GM19372 (cell line): ENCODE data around the gene SLC5A3.
A peak's percentile ranks its signal among the peaks of the same experiment; 100 is the strongest.

Source experiments
- ATAC-seq: cut with Tn5 transposase; IDR thresholded peaks from one replicate; pipeline ENCODE4 v1.9.1; 2021; ENCODE audit warnings: mild to moderate bottlenecking, low read depth, moderate library complexity; ENCODE audit not compliant: unreplicated experiment

Gene SLC5A3

GRCh38 chr21:34073032-34073748 is at the start of gene SLC5A3, which contains the start of gene MRPS6:
SLC5A3 (plus strand) TSS chr21:34073578; CDS start chr21:34095199, 21,621 bp downstream.
MRPS6 (plus strand) TSS chr21:34073578; CDS start chr21:34073701, 123 bp downstream.
- ATAC-seq = peak; percentile 70

DNA sequence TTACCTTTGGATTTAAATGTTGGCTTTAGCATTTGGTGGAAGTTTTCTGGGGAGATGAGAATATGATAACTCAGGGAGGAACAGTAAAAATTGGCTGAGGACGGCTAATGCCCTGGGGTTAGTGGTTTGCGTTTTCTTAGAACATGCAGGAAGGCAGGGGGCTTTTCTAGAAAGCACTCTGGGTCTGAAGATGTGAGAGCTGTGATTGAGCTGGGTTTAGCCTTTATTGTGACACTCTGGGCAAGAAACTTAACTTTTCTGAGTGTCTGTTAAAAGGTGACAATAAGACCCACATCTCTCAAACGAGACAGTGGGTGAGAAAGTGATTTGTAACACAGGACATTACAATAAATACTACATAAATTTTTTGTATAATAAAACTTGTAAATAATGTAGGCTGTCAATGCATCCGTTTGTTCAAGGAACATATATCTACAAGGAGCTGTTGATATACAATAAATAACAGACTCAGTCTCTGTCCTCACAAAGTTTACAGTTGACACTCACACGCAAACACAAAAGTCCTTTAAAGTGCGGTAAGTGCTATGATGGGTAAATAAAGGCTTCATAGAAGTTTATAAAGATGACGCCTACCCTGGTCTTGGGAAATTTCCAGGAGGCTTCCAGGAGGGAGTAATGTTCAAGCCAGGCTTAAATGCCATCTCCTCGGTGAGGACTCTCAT is 49.5 kb upstream of the SLC5A3 start:
- ATAC-seq = no peak

DNA sequence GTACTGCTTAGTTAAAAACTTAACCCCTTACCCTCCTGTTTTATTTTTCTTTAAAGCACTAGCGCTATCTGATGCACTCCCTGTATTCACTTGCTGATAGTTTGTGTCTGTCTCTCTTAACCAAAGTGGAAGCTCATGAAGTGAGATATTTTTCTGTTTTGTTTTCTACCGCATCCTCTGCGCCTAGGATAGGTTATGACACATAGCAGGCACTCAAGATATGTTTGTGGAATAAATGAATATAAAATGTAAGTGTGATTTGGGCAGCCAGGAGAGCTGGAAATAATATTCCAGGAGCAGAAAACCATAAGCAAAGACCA is 49.0 kb upstream of the SLC5A3 start:
- ATAC-seq = no peak

DNA sequence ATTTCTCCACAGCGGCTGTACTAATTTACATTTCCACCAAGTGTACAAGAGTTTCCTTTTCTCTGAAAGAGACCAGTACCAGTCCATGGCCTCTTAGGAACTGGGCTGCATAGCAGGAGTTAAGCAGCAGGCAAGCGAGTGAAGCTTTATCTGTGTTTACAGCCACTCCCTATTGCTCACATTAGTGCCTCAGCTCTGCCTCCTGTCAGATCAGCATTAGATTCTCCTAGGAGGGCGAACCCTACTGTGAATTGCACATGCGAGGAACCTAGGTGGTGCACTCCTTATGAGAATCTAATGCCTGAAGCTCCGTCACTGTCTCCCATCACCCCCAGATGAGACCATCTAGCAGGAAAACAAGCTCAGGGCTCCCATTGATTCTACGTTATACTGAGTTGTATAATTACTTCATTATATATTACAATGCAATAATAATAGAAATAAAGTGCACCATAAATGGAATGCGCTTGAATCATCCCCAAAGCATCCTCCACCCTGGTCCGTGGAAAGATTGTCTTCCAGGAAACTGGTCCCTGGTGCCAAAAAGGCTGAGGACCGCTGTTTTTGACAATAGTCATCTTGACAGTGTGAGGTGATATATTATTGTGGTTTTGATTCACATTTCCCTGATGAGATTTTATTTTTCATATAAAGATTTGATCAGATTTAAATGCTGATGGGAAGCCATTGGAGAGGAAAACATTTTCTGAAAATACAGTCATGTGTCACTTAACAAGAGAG is 45.5 kb upstream of the SLC5A3 start:
- no peak for ATAC-seq

DNA sequence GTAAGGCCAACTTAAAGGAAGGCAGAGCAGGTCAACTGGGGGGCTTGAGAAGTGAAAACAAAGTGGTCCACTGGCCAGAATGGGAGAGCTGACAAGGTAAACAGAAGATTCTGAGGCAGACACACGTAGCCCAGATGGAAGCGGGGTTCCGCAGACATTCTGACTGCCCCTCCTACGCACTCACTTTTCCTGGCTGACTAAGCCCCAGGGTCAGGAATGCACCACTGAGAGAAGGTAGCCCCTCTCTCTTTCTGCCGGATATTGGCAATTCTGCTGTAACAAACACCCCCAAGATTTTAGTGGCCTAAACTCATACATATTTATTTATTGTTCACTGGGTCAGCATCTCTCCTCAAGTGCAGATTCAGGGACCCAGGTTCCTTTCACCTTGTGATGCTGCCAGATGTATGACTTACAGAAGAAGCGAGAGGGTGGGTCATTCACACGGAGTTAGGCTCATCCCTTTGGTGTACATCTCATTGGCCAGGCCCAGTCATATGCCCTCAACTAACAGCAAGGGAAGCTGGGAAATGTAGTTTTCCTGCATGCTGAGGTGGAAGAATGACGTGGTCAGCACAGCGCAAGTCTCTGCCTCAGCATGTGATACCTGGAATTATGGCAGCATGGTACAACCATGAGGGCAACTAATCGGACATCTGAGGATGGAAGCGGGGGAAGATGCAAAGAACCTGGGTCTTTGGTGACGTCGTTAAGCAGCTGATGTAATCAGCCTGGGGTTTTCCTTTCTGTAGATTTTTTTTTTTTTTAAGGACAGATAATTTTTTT is 43.4 kb upstream of the SLC5A3 start:
- peak; percentile 96 for ATAC-seq

GRCh38 chr21:34031835-34032370 is 41.5 kb upstream of the SLC5A3 start:
- no peak for ATAC-seq

GRCh38 chr21:34034369-34035014 is 38.9 kb upstream of the SLC5A3 start:
- no peak for ATAC-seq

GRCh38 chr21:34035619-34036354 is 37.6 kb upstream of the SLC5A3 start:
- ATAC-seq = no peak

DNA sequence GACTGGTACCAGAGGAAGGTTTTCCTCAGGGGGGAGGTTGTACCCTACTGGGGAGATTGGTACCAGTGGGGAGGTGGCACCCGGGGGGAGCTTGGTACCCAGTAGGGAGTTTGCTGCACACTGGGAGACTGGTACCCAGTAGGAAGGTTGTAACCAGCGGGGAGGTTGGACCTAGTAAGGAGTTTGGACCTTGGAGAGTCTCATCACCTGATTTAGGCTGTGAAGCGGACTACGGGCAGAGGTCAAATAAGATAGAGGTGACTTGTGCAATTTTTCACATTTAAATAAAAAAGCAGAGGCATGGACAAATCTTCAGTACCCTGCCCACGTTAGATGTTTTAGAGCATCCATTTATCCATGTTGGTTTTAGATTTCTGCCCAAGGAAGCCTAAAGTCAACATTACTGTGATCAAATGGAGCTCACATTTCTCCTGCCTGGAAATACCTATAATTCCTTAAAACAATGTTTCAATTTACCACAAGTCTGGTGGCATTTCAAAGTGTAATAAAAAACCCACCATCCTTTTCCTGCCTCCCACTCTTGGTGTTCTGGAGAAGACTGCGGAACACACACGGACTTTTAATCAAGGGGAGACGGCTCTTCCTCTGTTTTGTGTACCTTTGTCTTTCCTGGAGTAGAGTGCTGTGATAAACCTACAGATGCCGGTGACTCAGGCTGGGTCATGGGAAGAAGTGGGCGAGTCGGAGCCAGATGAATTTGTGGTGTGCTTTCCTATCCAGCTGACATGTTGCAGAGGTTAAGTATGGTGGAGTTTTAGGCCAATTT is 36.2 kb upstream of the SLC5A3 start:
- no peak for ATAC-seq

GRCh38 chr21:34039678-34040382 is 33.5 kb upstream of the SLC5A3 start:
- ATAC-seq = no peak

- no peak for ATAC-seq
Measured at GRCh38 chr21:34042735-34043134, 30.6 kb upstream of the SLC5A3 start.

GRCh38 chr21:34043333-34043732 is 30.0 kb upstream of the SLC5A3 start:
- ATAC-seq = no peak

- no peak for ATAC-seq
Measured at GRCh38 chr21:34046917-34047316, 26.5 kb upstream of the SLC5A3 start.

DNA sequence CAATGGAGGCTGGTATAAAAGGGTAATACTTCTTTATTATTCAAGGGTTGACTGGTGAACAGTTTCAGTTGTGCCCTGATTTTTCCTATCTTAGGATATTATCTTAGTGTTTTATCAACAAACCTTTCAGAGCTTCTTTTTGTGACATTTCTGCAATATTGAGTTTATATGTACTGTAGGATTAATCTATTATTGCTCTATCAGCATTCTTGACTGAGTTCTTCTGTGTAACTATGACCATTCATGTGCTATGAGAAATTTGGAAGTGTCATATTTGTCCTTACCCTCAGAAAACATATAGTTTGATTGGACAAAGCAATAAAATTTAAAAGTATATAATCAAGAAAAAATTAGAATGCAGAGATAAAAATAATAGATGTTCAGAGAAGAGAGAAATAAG is 25.5 kb upstream of the SLC5A3 start:
- ATAC-seq = no peak

GRCh38 chr21:34052171-34052570 is 21.2 kb upstream of the SLC5A3 start:
- no peak for ATAC-seq

DNA sequence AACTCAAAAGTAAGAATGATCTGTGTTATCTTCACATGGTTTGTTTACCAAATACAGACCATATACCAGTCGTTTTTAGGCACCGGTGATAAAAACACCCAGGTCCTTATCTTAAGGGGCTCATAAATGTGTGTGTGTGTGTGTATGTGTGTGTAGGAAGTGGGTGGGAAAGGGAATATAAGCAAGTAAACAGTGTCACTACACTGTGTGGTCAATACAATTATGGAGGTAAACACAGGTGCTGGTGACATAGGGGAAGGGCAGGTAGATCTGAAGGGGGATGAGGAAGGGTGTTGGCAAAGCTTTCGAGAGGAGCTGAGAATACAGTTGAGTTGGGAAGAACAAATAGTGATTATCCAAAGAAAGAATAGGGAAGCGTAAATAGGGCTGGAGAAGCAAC is 19.1 kb upstream of the SLC5A3 start:
- no peak for ATAC-seq

DNA sequence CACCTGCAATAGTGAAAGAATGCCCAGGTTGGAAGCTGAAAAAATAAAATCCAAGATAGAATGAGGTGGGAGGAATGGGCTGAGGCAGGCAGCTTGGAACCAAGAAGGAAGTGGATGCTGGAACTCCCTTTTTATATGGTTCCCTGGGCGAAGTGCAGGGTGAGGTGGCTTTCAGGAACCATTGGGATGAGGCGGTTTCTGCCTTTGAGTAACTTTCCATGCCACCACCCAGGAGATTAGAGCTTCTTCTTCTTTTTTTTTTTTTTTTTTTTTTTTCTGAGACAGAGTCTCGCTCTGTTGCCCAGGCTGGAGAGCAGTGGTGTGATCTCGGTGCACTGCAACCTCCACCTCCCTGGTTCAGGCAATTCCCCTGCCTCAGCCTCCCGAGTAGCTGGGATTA is 17.8 kb upstream of the SLC5A3 start:
- no peak for ATAC-seq

DNA sequence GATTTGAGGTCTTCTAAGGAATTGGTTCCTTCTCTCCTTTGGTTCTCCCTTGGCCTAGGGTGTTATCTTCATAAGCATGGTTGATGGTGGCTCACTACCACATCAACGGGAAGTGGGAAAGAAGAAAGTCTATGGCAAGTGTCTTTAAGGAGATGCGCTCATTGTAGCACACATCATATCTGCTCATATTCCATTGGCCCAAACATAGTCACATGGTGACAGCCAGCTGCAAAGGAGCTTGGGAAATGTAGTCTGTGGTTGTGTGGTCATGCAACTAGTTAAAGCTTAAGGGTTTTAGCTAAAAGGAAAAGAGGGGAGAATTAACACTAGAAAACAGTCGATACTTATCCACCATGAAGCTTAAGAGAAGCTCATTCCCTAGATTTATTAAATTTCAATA is 11.4 kb upstream of the SLC5A3 start:
- no peak for ATAC-seq
